Fibroblast of lung (primary cell): ENCODE results near the gene ZNF620. TPM values are rescaled to one million over a fixed set of nuclear protein-coding genes. Genes with fewer than 3 reads are reported as not detected.

Source experiments
- polyA plus RNA-seq, 2 donors: library from polyadenylated mRNA; depleted of rRNA in 1 of 2; stranded (reverse) in 1 of 2; unstranded in 1 of 2; fragments of >200 nt; gene quantifications; 2 replicates each; pipeline ENCODE4 v1.2.1, GENCODE V29; 2011 to 2012; ENCODE audit warnings: missing spikeins in 1 of 2
- total RNA-seq: library from RNA; depleted of rRNA; stranded (reverse); fragments of >200 nt; gene quantifications from 2 replicates; pipeline ENCODE4 v1.2.1, GENCODE V29; 2014

ZNF620 gene
- total and polyA plus RNA-seq, 2 donors (not counting 1 experiment from before 2014, with no cell fraction given), result 0.51 to 1.5 TPM

Other genes with a start within 250 kb of the ZNF620 start
- 20.0 and 24.8 TPM in 2 replicates for gene EIF1B, start 196.3 kb upstream of the ZNF620 start, total RNA-seq
- 34.5 and 36.7 TPM in 2 replicates for gene EIF1B, start 196.3 kb upstream of the ZNF620 start, polyA plus RNA-seq
- gene ENTPD3, start 118.9 kb upstream of the ZNF620 start, total RNA-seq, result under 0.01 TPM in 1 of 2 replicates, not detected in the other
- gene ENTPD3, start 118.9 kb upstream of the ZNF620 start, polyA plus RNA-seq, result 0.05 TPM in 1 of 2 replicates, not detected in the other
- 314 and 493 TPM in 2 replicates for gene RPL14, start 48.7 kb upstream of the ZNF620 start, total RNA-seq
- gene RPL14, start 48.7 kb upstream of the ZNF620 start, polyA plus RNA-seq, result 658 and 704 TPM in 2 replicates
- 8.7 and 9.6 TPM in 2 replicates for gene ZNF619, start 28.9 kb upstream of the ZNF620 start, total RNA-seq
- gene ZNF619, start 28.9 kb upstream of the ZNF620 start, polyA plus RNA-seq, result 3.2 and 4.2 TPM in 2 replicates
- 14.6 and 23.3 TPM in 2 replicates for gene ZNF621, start 18.9 kb downstream of the ZNF620 start, total RNA-seq
- gene ZNF621, start 18.9 kb downstream of the ZNF620 start, polyA plus RNA-seq, result 18.8 and 23.1 TPM in 2 replicates